HG02852 (cell line): ENCODE data around the gene SNTG2.

Experiments
- ATAC-seq: cut with Tn5 transposase; IDR thresholded peaks from one replicate; pipeline ENCODE4 v1.9.1; 2021; ENCODE audit warnings: mild to moderate bottlenecking, moderate library complexity; ENCODE audit not compliant: unreplicated experiment

The SNTG2 gene

DNA sequence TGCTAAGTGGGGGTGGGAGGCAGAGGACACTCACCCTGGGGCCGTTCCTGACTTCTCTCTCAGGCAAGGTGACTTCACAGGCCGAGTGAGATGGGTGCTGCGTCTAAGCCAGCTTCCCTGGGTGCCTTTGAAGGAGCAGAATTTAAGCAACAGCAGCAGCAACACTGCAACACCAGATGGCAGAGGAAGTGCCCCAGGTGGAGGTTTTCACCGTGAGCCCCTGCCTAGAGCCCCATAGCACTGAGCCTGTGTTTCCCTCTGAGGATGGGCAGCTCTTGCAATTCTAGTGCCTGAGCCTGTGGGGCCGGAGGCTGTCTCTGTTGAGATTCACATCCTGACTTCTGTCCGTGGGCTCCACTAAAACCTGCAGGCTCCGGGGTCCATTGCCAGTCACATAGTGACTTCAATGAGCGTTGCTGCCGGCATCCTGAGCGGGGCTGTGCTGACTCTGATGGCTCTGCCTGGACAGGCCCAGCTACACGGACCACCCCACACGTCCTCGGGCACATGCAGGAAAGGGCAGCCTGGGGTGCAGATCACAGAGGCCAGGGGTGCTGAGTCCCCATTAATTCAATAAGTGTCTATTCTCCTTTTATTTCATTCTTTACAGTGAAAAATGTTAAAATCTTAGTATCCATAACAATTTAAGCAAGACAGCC lies 218.8 kb downstream of the SNTG2 start:
- no peak for ATAC-seq

DNA sequence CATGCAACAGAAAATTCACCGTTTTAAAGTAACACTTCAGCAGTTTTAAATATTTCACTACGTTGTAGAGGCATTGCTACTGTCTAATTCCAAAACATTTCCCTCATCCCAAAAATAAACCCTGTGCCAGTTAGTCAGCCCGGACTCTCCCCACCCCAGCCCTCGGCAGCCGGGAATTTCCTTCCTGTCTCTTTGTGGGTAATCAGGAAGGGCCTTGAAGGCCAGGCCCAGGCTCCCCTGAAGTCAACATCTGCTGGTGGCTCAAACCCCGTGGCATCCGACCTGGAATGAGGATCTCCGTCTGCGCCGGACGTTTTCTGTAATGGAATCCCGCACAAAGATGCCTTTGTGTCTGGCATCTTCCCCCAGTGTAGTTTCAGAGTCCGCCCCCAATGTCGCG lies 219.6 kb downstream of the SNTG2 start:
- no peak for ATAC-seq

DNA sequence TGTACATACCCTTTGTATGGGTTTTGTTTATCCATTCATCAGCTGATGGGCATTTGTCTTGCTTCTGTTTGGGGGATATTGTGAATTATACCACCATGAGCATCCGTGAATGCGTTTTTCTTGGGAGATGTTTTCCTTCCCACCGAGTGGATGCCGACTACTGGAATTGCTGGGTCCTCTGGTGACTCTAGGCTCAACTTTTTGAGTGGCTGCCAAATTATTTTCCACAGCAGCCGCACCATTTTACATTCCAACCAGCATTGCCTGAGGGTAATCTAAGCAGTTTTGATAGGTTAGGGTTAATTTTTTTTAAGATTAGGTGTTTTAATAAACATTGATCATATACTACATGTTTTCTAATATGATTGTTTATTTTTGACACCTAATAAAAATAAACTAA lies 220.1 kb downstream of the SNTG2 start:
- no peak for ATAC-seq

GRCh38 chr2:1173528-1173927 lies 222.9 kb downstream of the SNTG2 start:
- ATAC-seq: no peak

GRCh38 chr2:1181893-1182292 lies 231.2 kb downstream of the SNTG2 start:
- no peak for ATAC-seq

DNA sequence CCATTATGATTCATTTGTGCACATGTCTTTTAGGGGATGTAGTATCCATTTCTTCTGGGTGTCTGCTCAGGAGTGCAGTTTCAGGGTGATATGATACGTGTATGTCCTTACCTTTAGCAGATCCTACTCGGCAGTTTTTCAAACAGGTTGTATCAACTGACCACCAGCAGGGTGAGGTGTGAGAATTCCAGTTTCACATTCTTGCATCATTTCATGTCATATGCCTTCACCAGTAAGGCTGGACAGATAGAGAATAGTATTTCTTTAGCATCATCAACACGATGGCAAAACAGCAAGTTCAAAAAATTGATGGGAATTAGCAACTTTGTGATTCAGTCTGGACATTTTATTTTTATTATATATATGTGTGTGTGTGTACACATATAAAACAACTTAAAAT lies 232.7 kb downstream of the SNTG2 start:
- ATAC-seq: no peak

DNA sequence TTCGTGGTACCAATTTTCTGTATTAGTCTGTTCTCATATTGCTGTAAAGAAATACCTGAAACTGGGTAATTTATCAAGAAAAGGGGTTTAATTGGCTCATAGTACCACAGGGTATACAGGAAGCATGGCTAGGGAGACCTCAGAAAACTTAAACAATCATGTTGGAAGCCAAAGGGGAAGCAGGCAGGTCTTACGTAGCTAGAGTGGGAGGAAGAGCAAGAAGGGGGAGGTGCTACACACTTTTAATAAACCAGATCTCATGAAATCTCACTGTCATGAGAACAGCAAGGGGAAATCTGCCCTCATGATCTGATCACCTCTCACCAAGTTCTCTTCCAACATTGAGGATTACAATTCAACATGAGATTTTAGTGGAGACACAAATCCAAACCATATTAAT lies 235.8 kb downstream of the SNTG2 start:
- no peak for ATAC-seq

- no peak for ATAC-seq
Observed at GRCh38 chr2:1187189-1187588, 236.5 kb downstream of the SNTG2 start.

DNA sequence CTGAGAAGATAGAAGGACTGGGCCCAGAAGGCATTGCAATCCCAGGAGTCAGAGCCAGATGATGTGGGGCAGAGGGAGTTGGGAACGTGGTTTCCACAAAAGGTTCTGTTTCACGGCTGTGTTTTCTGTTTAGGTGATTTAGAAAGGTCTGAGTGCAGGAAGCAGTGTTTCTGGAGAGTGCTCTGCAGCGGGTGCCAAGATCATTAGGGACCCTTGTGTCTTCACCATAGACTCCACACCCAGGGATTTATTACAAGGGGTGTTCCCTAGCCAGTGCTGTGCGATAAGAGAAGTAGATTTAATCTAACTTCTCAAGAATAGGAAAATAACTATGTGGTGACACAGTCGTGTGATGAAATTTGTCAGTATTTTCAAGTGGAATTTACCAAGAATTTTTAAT lies 241.5 kb downstream of the SNTG2 start:
- ATAC-seq: no peak

DNA sequence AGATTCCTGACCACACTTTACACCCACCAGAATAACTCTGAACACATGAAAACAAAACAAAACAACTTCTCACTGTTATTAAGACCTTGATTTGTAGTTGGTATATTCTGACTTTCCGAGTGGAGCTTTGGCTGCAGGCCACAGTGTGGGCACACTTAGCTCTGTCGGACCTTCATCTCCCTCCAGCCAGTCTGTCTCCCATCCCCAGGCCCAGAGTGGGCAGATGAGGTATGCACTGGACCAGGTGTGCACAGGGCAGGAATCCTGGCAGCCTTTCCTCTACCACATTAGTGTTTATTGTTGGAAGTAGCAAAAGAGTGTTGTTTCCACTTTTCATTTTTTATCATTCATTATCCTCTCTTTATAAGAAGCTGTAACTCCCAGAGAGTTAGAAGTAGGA lies 243.2 kb downstream of the SNTG2 start:
- no peak for ATAC-seq

DNA sequence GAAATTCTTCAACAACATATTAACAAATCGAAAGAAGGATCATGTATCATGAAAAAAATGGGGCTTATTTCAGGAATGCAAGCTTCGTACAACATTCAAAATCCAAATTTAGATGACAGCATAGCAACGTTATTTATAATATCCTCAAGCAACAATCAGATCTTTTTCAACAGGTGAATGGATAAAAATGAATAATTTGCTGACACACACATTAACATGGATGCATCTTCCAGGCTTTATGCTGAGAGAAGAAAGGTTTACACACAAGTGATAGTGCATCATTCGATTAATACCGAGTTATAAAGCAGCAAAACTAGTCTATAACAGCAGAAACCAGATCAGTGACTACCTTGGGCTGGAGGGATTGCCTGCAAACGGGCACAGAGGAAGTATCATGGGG lies 253.1 kb downstream of the SNTG2 start:
- ATAC-seq: no peak

DNA sequence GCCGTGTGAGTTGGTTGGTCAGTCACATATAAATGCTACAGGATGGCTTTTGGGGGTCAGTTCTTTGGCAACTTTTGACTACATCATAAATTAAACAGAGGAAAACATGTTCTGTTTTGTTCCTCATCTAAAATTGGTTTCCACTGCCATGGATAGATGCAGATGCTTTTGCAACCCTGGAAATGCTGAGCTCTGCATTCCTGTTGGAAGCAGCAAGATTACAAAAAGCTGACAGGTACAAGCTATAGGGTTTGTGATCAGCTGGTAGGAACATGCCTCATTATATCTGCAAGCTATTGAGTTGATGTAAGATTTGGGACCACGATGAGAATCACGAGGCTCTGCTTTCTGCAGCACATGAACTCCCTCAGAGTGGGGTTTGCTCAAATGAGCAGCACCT lies 255.2 kb downstream of the SNTG2 start:
- no peak for ATAC-seq

DNA sequence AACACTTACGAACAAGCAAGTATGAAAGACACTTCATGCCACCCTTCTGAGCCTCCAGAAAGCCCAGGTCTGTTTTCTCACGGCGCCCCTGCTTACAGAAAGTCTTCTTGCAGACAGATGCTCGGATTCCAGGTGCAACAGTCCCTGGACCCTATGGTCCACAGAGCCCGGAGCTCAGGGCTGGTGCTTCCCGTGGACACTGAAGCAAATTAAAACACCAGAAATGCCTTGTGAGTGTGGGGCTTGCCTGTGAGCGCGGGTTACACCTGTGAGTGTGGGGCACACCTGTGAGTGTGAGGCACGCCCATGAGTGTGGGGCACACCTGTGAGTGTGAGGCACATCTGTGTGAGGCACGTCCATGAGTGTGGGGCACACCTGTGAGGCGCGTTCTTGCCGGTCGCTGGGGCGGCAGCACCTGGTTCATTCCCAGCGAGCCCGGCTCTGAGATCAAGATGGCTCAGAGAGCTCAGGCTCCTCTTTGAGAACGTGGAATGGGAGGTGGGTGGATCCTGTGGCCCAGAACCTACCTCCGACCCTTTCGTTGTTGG lies 257.4 kb downstream of the SNTG2 start:
- ATAC-seq: no peak

GRCh38 chr2:1208522-1208921 lies 257.9 kb downstream of the SNTG2 start:
- ATAC-seq: no peak

- no peak for ATAC-seq
Observed at GRCh38 chr2:1209246-1209645, 258.6 kb downstream of the SNTG2 start.

DNA sequence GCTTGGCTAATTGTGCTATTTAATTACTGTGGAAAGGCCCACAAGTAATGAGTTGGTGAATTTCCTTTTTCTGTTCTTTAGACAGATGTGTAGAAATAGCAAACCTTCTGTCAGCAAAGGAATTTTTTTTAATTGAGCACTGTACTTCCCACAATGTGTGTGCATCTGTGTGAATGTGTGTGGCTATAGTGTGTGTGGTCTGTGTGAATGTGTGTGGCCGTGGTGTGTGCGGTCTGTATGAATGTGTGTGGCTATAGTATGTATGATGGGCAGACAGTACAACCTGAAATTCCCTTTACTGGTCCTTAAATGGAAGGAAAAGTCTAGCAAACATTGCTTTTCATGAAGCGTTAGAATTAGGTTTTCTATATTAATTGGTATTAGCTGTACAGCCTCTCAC lies 259.1 kb downstream of the SNTG2 start:
- no peak for ATAC-seq

DNA sequence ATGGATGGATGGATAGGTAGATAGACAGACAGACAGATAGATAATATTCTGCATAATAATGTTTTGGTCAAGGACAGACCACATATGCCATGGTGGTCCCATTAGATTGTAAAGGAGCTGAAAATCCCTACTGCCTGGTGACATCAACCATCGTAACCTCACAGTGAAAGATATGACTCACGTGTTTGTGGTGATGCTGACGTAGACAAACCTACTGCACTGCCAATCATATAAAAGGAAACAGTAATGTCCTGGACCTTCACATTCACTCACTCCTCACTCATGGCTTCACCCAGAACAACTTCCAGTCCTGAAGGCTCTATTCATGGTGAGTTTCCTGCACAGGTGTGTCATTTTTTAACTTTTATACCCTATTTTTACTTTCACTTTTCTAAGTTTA lies 259.7 kb downstream of the SNTG2 start:
- no peak for ATAC-seq

GRCh38 chr2:1219901-1220573 lies 269.4 kb downstream of the SNTG2 start:
- no peak for ATAC-seq

GRCh38 chr2:1222056-1222455 lies 271.4 kb downstream of the SNTG2 start:
- ATAC-seq: no peak

DNA sequence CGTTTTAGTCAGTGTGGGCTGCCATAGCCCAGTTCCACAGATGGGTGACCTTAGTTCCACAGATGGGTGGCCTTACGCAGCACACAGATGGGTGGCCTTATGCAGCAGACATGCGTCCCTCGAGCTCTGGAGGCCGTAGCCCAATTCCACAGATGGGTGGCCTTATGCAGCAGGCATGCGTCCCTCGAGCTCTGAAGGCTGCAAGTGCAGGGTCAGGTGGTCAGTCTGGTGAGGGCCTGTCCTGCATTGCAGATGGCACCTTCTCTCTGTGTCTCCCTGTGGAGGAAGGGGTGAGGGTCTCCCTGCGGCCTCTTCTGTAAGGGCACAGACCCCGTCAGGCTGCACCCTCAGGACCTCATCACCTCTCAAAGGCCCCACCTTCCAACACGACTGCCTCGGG lies 273.1 kb downstream of the SNTG2 start:
- ATAC-seq: no peak

GRCh38 chr2:1224901-1225300 lies 274.3 kb downstream of the SNTG2 start:
- no peak for ATAC-seq

- no peak for ATAC-seq
Observed at GRCh38 chr2:1226766-1227165, 276.1 kb downstream of the SNTG2 start.
